GM19463 (cell line): ENCODE data around the gene XXYLT1.

Experiments
- ATAC-seq: cut with Tn5 transposase; IDR thresholded peaks from one replicate; pipeline ENCODE4 v1.9.1; 2021; ENCODE audit warnings: mild to moderate bottlenecking, moderate library complexity; ENCODE audit not compliant: unreplicated experiment

The XXYLT1 gene

DNA sequence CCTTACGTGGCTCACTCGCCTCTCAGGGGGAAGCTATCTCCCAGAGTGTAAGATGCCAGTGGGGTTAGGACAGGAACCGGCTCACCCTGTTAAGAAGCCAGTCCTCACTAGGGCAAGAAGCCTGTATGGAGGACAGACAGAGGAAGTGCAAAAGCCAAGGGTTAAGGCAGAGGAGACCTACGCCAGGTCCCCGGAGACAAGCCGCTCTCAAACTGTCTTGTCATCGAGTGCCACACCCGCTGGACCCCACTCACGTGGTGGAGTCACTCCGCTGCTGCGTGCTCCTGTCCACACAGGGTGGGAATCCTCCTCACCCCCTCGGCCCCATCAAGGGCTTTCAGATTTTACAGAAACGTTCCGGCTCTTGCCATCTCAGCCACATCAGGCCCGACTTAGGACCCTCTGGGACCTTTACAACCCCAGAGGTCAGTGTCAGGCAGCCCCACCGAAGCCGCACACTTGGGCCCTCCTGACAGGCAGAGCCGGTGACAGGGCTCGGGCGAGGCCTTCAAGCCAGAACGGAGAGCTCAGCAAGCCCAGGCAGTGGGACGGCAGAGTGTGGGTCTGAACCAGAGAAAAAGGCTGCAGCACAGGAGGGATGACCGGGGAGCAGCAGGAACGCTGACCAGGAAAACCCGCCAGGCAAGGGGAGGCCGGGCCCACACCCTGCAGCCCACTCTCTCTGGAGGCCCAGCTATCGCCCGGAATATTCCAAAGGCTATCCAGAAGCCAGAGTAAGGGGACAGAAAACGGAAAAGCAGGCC, 61.7 kb downstream of the XXYLT1 start:
- no peak for ATAC-seq

DNA sequence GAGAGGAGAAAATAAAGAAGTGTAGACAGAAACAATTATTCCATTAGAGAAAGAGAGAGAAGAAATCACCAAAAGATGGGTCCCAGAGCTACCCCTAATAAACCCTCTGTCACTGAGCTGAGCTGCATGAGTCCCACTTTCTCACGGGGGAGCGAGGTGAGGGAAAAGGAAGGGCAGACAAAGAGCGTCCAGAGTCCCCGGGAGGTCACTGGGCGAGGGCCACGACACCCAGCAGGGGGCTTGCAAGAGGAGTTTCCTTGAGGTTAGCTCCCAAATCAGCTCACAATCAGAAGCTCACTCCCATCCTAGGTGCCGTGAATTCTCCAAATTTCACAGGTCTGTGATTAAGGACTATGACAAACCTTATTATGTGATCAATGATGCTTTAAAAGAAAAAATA, 62.3 kb downstream of the XXYLT1 start:
- no peak for ATAC-seq

DNA sequence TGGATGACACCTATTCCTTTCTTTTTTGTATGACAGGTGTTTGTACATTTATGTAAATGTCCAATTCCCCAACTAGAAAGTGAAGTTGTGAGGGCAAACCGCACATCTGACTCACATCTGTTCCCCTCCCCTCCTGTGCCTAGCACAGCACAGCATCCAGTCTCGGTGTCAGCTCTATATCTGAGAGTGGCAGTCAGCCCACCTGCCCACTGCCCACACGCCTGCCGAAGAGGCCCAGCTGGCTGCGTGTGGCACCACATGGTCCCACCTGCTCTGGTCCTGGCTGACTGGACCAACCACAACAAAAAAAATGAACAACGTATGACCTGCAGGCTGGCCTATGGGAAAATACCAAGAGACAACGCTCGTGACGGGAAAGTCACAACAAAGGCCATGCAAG, 62.8 kb downstream of the XXYLT1 start:
- peak; percentile 90 for ATAC-seq

GRCh38 chr3:195207731-195208130, 63.2 kb downstream of the XXYLT1 start:
- peak; percentile 20 for ATAC-seq

DNA sequence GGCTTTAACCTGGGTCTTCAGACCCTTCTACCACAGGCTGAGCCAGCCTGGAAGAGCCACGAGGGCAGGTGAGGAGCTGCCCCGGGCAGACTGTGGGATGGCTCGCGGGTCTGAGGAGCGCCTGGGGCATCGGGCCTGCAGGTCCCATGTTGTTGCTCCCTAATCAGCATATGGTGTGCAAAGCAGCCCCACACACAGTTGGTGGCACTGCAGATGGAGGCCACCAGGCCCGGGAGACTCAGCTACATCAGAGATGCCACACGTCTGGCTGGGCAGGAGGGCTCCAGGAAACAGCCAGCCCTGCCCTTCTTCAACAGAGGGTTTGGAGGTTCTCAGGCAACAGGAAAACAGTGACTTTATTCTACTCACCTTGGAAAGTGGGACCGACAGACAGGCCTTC, 63.9 kb downstream of the XXYLT1 start:
- ATAC-seq, result no peak

DNA sequence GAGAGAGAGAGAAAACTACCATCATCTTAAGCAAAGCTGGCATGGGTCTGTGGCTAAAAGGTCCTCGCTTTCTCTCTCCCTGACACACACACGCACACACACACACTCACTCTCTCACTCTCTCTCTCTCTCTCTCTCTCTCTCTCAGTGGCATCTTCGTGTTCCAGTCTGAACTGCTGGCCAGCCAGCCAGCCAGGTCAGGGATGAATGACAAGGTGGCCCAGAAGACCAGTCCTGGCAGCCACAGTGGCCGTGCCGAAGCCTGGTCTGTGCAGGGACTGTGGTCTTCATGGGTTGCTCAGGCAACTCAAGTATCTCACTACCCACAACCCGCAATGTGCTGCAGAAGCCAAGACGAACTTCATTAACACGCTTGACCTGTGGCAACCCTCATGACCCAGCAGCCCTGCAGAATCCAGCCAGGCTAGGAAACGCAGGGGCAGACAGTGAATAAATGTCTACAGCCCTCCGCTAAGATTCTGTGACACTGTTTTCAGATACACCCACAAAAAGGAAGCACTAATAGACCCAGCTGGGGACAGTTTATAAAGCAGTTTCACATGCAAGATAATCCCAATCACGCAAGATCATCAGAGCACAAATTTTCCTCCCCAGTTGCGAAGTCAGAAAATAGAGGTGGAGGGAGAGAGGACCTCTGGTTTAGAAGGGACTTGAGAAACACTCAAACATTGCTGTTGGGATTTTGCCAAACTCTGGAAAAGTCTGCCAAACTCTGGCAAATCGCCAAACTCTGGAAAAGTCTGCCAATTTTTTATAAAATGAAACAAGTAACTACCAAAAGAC, 66.4 kb downstream of the XXYLT1 start:
- ATAC-seq, result peak; percentile 28

DNA sequence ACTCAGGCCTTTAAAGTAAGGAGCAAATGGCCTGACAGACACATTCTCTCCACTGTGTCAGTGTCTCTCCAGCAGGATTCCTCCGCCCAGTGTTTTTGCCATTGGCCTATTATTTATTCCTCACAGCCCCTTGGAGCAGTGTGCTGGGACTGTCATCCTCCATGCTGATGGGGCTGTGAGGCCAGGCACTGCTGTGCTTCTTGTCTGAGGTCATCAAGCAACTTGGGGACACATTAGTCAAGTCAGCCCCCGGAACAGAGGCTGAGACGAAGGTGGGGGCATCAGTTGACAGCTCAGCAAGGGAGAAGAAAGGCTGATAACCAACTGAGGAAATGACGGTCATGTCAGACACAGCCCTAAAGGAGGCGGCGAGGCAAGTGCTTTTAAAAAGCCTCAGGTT, 67.4 kb downstream of the XXYLT1 start:
- no peak for ATAC-seq

DNA sequence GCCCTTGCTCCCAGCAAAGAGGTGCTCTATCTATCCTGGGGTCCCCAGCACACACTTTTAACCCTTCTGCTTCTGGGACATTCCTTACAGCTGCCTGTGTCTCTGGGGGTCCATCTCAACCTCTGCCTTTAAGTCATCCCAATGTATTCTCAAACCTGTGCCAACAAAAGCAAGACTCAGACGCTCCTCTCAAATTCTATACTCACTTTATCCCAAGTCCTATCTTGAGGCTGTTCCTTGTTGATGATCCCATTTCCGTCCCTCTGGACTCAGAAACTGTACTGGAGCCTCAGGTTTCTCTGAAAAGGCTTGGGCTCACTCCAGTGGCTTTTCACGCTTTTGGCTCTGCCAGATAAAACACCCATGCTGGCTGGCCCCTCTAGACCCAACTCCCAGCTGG, 69.7 kb downstream of the XXYLT1 start:
- ATAC-seq, result no peak

- no peak for ATAC-seq
Observed at GRCh38 chr3:195200010-195200822, 70.7 kb downstream of the XXYLT1 start.

DNA sequence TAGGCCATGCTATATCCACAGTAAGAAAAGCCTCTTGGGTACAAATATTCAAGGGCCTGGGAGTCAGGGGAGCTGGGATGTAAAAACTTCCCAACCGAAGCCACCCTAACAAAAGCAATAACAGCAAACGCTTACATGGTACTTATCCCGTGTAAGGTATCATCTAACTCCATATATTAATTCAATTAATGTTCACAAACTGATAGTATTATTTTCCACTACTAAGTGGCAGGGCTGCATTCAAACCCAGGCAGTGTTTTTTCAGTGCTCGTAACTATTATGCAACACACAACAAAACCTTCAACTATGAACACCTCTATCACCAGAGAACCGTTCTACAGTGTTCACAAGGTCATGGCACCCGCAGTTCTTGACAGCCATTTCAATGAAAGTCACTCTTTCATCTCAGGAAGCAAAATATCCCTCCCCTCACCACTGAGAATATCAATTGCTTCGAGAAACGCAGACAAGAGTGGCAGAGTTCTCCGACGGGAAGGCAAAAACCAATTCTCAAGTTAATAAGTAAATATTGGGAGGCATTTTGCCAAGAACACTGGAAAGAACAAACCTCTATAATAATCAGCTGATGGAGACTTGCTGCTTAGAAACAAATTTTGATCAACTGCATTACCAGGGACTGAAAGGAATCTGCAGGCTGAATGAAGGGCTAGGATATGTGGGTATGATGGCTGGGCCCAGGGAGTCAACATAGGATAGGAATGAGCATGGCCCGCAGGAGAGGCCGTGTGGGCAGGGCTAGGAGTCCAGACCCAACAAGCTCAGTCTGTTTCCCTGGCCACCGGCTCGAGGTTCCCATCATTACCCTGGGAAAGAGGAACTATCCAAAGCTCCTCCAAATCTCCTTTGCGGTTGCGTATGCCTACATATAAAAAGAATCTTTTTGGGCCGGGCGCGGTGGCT, 72.3 kb downstream of the XXYLT1 start:
- ATAC-seq, result no peak

- ATAC-seq, result no peak
Observed at GRCh38 chr3:195197765-195198425, 73.1 kb downstream of the XXYLT1 start.

DNA sequence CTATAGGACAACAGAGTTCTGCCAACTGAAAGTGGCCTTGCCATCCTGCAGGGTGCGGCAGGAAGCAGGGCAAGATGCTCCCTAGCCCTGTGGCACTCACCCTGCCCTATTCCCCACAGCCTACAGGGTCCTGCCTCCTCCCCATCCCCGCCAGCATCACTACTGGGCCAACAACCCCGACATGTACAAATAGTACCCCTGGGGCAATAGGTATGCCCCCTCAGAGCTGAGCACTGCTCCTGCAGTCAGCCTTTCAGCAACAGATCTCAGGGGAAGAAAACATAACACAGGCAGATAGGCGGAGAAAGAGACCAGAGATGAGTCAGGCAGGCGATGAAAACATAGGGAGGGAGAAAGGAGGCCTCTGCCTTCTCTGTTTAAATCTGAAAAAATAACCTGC, 74.7 kb downstream of the XXYLT1 start:
- ATAC-seq, result no peak

DNA sequence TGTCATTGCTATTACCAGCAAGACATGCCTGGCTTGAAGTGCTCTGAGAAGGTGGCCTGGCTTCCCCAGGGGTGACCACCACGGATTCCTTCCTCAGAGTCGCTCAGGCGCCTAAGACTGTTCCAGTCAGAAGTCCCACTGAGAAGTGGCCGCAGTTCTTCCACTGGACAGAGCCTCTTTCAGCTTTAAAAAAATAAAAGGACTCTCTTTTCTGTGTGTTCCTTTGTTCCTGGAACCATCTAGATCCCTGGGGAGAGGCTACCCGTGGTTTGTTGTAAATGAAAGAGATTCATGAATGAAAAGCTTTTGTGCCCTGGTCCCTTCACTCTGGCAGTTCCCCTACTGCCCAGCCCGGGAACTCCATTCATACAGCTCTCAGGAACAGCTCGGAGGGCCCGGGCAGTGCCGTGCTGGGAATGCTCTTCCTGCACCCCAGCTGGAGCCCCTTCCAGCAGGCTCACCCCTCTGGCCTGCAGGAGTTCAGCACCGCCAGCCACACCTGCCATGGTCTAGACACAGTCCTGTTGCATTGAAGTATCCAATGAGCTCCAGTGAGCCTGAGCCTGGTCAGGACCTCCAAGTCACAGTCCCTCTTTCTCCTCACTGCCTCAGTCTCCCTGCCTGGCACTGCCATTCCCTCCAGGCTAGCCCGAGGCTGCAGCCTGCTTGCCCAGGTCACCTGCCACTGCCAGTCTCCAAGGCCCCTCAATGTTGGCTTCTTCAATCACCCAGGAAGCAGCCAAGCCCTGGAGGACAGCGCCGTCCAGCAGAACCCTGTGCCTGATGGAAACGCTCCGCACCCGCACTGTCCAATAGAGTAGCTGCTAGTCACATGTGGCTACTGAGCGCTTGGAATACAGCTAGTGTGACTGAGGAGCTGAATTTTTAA, 75.4 kb downstream of the XXYLT1 start:
- ATAC-seq, result no peak

GRCh38 chr3:195194559-195195206, 76.3 kb downstream of the XXYLT1 start:
- no peak for ATAC-seq

- no peak for ATAC-seq
Observed at GRCh38 chr3:195191580-195191979, 79.4 kb downstream of the XXYLT1 start.

DNA sequence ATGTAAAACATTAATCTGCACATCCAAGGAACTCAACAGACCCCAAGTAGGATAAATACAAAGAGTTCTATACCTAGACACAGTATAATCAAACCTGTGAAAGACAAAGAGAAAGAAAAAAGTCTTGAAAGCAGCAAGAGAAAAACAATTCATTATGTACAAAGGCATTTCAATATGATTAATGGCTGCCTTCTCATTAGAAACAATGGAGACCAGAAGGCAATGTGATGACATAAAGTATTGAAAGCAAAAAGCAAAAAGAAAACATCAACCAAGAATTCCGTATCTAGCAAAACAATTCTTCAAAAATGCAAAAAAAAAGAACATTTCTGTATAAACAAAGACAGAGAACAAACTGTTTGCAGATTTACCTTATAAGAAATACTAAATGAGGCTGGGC, 81.1 kb downstream of the XXYLT1 start:
- ATAC-seq, result no peak

DNA sequence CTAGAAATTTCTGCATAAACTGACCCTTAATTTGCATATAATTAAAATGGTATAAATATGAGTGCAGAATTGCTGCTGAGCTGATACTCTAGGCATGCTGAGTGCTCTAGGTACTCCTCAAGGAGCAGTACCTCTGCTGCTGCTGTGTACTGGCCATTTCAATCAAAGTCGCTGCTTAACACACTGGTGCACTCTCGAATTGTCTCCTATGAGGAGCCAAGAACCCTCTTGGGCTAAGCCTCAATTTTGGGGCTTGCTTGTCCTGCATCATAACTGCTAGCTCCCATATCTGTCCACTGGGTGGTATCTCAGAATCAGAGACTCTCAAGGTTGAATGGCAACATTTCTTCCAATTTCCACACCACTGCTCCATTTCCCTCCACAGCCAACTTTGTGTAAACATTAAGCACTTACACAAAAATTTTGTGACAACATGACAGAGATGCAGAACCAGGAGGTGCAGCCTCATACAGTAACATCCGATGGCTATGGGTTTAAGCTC, 82.5 kb downstream of the XXYLT1 start:
- ATAC-seq, result no peak
